Panc1 (cell line): ENCODE results near the gene SLC66A2. TPM values are rescaled to one million over a fixed set of nuclear protein-coding genes. Genes with fewer than 3 reads are reported as not detected.

Experiments used
- ATAC-seq: fragments of 200-7000 bp; cut with Tn5 transposase; 2 replicates; pipeline ENCODE4 v1.9.1; 2020; ENCODE audit warnings: mild to moderate bottlenecking, moderate library complexity
- BruUV-seq: library from RNA; stranded (reverse); fragments of 400-500 nt; replicated peaks from 2 replicates; lab custom pipeline; 2021; lab: Mats Ljungman, UMichigan
- CTCF ChIA-PET: fragments of 300-600 bp; sonication (Branson Sonifier 250); formaldehyde crosslinking; loops from one replicate; lab custom pipeline; 2022; ENCODE audit warnings: antibody characterized with exemption; lab: Charles Lee
- POLR2A ChIA-PET: fragments of 300-600 bp; sonication (Branson Sonifier 250); formaldehyde crosslinking; loops from one replicate; lab custom pipeline; 2022; ENCODE audit warnings: antibody characterized with exemption; lab: Charles Lee
- DNase-seq: peaks from one replicate; pipeline ENCODE4 v3.0.0-alpha.2; 2010; ENCODE audit warnings: low read depth, low spot score
- H3K27ac ChIP-seq: 2 replicates; pipeline ENCODE4 v1.5.1; 2011; ENCODE audit warnings: mild to moderate bottlenecking, low read length, inconsistent platforms
- H3K27me3 ChIP-seq: fragments of 200-500 bp; sonication (Bioruptor generic); 2 replicates; pipeline ENCODE4 v1.6.0; 2014; ENCODE audit warnings: low read length, inconsistent platforms; ENCODE audit not compliant: control insufficient read depth, insufficient read depth
- H3K36me3 ChIP-seq: fragments of 200-500 bp; sonication (Bioruptor generic); 2 replicates; pipeline ENCODE4 v1.5.1; 2014; ENCODE audit warnings: inconsistent platforms, mild to moderate bottlenecking, low read length, moderate library complexity; ENCODE audit not compliant: control insufficient read depth, insufficient read depth
- H3K4me1 ChIP-seq: 2 replicates; pipeline ENCODE4 v1.5.1; 2011; ENCODE audit warnings: inconsistent platforms, mild to moderate bottlenecking, low read length, moderate library complexity; ENCODE audit not compliant: control insufficient read depth, insufficient read depth
- H3K4me3 ChIP-seq, 2 experiments: 2 replicates each; pipeline ENCODE4 v1.5.1; 2011 to 2012; ENCODE audit warnings: low read depth in 2 of 2, low read length in 2 of 2, mild to moderate bottlenecking in 2 of 2, inconsistent platforms in 1 of 2, moderate library complexity in 1 of 2
- H3K9me3 ChIP-seq: fragments of 200-500 bp; sonication (Bioruptor generic); 2 replicates; pipeline ENCODE4 v1.5.1; 2014; ENCODE audit warnings: low read depth, mild to moderate bottlenecking, inconsistent platforms, low read length, moderate library complexity; ENCODE audit not compliant: control insufficient read depth, insufficient read depth
- POLR2AphosphoS5 ChIP-seq: IDR thresholded peaks from 2 replicates; pipeline ENCODE4 v1.6.1; 2012; ENCODE audit warnings: mild to moderate bottlenecking, low read depth, low read length, moderate library complexity
- SIN3A ChIP-seq: IDR thresholded peaks from 2 replicates; pipeline ENCODE4 v1.6.1; 2012; ENCODE audit warnings: low read depth, mild to moderate bottlenecking, low read length, moderate library complexity, borderline replicate concordance; ENCODE audit not compliant: insufficient read depth
- TCF7L2 ChIP-seq: IDR thresholded peaks from 2 replicates; pipeline ENCODE4 v1.6.1; 2011; ENCODE audit warnings: mild to moderate bottlenecking, low read depth, low read length, inconsistent platforms
- in situ Hi-C: cut with HindIII; loops from 2 replicates; pipeline ENCODE4 v1.10.0; 2016; ENCODE audit warnings: low sequenced_read_pairs, low pct_unique_long_range_greater_than_20kb
- intact Hi-C: fragments of 100-400 bp; cut with micrococcal nuclease; formaldehyde crosslinking; loops from one replicate; pipeline ENCODE4 v1.10.0; 2022; ENCODE audit not compliant: unreplicated experiment
- total RNA-seq: library from RNA; stranded (reverse); gene quantifications from one replicate; pipeline ENCODE4 v1.2.1, GENCODE V29; 2021; ENCODE audit not compliant: unreplicated experiment
- TF ChIP-seq, protein P1 (sequence below), 2 experiments: IDR thresholded peaks; 2 replicates each; pipeline ENCODE4 v1.6.1; 2011 to 2012; ENCODE audit warnings: low read depth in 2 of 2, control low read depth in 1 of 2, low read length in 1 of 2, mild to moderate bottlenecking in 1 of 2, moderate library complexity in 1 of 2; ENCODE audit not compliant: insufficient read depth in 1 of 2
- TF ChIP-seq, protein P2 (sequence below): fragments of 450-650 bp; IDR thresholded peaks from 2 replicates; pipeline ENCODE4 v1.5.1; 2017; ENCODE audit warnings: mild to moderate bottlenecking

SLC66A2 gene
- total RNA-seq, 1 experiment from 2014 or later: 92.5 TPM

DNA sequence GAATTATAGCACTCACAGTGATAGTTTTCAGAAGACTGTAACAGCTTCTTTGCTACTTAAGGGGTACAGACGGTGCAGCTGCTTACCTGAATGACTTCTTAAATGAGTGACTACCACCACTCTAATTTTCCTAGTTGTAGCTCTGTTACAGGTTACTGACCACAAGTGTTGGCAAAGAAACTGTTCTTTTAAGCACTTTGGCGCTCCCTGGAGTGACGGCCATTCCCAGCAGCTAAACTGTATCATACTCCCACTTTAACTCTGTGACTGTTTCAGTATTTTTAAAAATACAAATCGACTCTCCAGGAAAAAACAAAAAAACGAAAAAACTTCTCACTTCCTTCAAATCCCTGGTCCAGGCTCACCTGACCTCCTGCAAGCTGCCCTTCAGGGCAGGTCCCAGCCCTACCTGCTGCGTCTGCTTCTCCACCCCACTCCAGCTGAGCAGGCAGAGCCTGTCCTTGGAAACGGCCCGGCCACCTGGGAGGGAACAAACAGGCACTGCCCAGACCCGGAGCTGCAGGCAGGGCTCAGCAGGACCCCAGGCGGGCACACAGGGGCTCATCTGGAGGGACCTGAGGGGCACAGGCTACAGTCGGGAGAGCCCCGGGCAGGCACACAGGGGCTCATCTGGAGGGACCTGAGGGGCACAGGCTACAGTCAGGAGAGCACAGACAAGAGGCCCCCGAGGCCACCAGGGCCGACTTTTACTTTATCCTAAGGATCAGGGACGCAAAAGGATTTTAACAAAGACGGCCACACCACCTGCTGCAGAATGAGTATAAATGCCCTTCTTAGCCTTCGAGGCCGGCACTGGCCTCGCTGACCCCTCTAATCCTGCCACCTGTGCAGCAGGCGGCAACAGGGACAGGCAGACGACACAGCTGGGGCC lies 24.5 kb downstream of the SLC66A2 start:
- no peak for TF ChIP-seq TCF7L2
- no peaks in the 10 kb centered on the region for H3K27me3 ChIP-seq
- peaks cover 27% of the 10 kb centered on the region for H3K9me3 ChIP-seq
- CTCF ChIA-PET: interaction anchor here (0.8 kb wide), 1 partner anchor 93 kb away, joined by 12 read pairs; no protein-coding TSS in a partner anchor
- no peak overlapping the region for H3K27ac ChIP-seq
- no peak overlapping the region for H3K4me3 ChIP-seq
- H3K4me1 ChIP-seq: no peaks in the 10 kb centered on the region
- no TSS peak for BruUV-seq
- H3K36me3 ChIP-seq: no peaks in the 10 kb centered on the region
- in situ Hi-C loops: no loop called here
- 0 out of 2 replicates have a peak, but pooled peaks have one; percentile 18 for ATAC-seq
- intact Hi-C loops: no loop called here
- POLR2A ChIA-PET: interaction anchor here (0.6 kb wide), 1 partner anchor 12 kb away, joined by 25 read pairs; no protein-coding TSS in a partner anchor
- DNase-seq: no peak

DNA sequence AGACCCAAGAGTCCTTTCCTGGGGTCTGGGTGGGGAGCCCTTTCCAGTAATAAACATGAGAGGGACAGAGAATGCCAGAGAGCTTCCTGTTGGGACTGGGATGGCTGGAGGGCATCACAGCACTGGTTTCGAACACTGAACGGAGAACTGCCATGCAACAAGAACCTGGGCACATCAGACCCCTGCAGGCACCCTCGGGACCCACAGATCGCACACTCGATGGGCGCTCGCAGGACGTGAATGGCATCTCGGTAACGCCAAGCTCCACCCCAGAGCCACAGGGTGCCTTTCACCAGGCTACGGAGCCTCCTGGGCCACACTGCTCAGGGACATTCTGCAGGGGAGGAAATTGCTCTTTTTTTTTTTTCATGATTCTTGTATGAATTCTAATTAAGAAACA lies 25.1 kb downstream of the SLC66A2 start:
- POLR2A ChIA-PET: interaction anchor here (0.6 kb wide), 1 partner anchor 11 kb away, joined by 25 read pairs; no protein-coding TSS in a partner anchor
- no TSS peak for BruUV-seq
- no peaks in the 10 kb centered on the region for H3K4me1 ChIP-seq
- peaks cover 21% of the 10 kb centered on the region for H3K9me3 ChIP-seq
- no peaks in the 10 kb centered on the region for H3K36me3 ChIP-seq
- no peaks in the 10 kb centered on the region for H3K27me3 ChIP-seq
- CTCF ChIA-PET: interaction anchor here (0.8 kb wide), 1 partner anchor 94 kb away, joined by 12 read pairs; no protein-coding TSS in a partner anchor
- TF ChIP-seq TCF7L2: no peak
- TF ChIP-seq, protein P1, sequence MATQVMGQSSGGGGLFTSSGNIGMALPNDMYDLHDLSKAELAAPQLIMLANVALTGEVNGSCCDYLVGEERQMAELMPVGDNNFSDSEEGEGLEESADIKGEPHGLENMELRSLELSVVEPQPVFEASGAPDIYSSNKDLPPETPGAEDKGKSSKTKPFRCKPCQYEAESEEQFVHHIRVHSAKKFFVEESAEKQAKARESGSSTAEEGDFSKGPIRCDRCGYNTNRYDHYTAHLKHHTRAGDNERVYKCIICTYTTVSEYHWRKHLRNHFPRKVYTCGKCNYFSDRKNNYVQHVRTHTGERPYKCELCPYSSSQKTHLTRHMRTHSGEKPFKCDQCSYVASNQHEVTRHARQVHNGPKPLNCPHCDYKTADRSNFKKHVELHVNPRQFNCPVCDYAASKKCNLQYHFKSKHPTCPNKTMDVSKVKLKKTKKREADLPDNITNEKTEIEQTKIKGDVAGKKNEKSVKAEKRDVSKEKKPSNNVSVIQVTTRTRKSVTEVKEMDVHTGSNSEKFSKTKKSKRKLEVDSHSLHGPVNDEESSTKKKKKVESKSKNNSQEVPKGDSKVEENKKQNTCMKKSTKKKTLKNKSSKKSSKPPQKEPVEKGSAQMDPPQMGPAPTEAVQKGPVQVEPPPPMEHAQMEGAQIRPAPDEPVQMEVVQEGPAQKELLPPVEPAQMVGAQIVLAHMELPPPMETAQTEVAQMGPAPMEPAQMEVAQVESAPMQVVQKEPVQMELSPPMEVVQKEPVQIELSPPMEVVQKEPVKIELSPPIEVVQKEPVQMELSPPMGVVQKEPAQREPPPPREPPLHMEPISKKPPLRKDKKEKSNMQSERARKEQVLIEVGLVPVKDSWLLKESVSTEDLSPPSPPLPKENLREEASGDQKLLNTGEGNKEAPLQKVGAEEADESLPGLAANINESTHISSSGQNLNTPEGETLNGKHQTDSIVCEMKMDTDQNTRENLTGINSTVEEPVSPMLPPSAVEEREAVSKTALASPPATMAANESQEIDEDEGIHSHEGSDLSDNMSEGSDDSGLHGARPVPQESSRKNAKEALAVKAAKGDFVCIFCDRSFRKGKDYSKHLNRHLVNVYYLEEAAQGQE (IDR thresholded peaks at IDR 0.05; ENCODE audit: insufficient read depth in 1 of 2, low read depth in 2 of 2, low read length in 1 of 2): no peak
- TF ChIP-seq SIN3A: no peak
- TF ChIP-seq, protein P2, sequence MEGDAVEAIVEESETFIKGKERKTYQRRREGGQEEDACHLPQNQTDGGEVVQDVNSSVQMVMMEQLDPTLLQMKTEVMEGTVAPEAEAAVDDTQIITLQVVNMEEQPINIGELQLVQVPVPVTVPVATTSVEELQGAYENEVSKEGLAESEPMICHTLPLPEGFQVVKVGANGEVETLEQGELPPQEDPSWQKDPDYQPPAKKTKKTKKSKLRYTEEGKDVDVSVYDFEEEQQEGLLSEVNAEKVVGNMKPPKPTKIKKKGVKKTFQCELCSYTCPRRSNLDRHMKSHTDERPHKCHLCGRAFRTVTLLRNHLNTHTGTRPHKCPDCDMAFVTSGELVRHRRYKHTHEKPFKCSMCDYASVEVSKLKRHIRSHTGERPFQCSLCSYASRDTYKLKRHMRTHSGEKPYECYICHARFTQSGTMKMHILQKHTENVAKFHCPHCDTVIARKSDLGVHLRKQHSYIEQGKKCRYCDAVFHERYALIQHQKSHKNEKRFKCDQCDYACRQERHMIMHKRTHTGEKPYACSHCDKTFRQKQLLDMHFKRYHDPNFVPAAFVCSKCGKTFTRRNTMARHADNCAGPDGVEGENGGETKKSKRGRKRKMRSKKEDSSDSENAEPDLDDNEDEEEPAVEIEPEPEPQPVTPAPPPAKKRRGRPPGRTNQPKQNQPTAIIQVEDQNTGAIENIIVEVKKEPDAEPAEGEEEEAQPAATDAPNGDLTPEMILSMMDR: no peak
- TF ChIP-seq POLR2AphosphoS5: no peak
- intact Hi-C loops (no loop called here), in situ Hi-C loops (no loop called here)
- no peak for ATAC-seq
- H3K27ac ChIP-seq: no peak overlapping the region
- H3K4me3 ChIP-seq: no peak overlapping the region
- DNase-seq: no peak
